HEK293 (cell line): Measurements from ENCODE around the gene CEACAM19.
A peak's percentile ranks its signal among the peaks of the same experiment; 100 is the strongest.

Experiments used
- CTCF ChIA-PET: fragments of 350-600 bp; formaldehyde crosslinking; extraction: SDS; loops from one replicate; lab custom pipeline; 2021; ENCODE audit warnings: antibody characterized with exemption; lab: Yijun Ruan, JAX
- POLR2A ChIA-PET: fragments of 300-600 bp; formaldehyde crosslinking; extraction: SDS; loops from one replicate; lab custom pipeline; 2020; ENCODE audit warnings: antibody characterized with exemption, inconsistent platforms; lab: Yijun Ruan, JAX
- H3K27ac ChIP-seq: fragments of 200-500 bp; sonication (Bioruptor generic); 2 replicates; pipeline ENCODE4 v1.5.1; 2014; ENCODE audit warnings: low read depth, low read length, control low read depth, inconsistent platforms; ENCODE audit errors: extremely low read depth
- H3K36me3 ChIP-seq, 2 experiments: fragments of 200-500 bp in 1 of 2; sonication (Bioruptor generic) in 1 of 2; 1 replicate in 1 of 2; 2 replicates in 1 of 2; pipeline ENCODE4 v1.5.1; 2014 to 2017; ENCODE audit warnings: inconsistent platforms in 2 of 2, low read length in 2 of 2; ENCODE audit not compliant: control insufficient read depth in 2 of 2, insufficient read depth in 1 of 2
- H3K4me1 ChIP-seq: fragments of 200-500 bp; sonication (Bioruptor generic); 2 replicates; pipeline ENCODE4 v1.5.1; 2014; ENCODE audit warnings: mild to moderate bottlenecking, low read length, inconsistent platforms; ENCODE audit not compliant: control insufficient read depth, insufficient read depth
- H3K4me3 ChIP-seq: 2 replicates; pipeline ENCODE4 v1.5.1; 2011; ENCODE audit warnings: low read depth, mild to moderate bottlenecking, control low read depth, low read length, moderate library complexity
- H3K9me3 ChIP-seq: fragments of 200-500 bp; sonication (Bioruptor generic); 2 replicates; pipeline ENCODE4 v1.5.1; 2014; ENCODE audit warnings: low read depth, low read length, inconsistent platforms; ENCODE audit not compliant: control insufficient read depth, insufficient read depth
- BCL11B ChIP-seq: fragments of 450-650 bp; formaldehyde crosslinking; IDR thresholded peaks from 2 replicates; pipeline ENCODE4 v1.5.1; 2016; ENCODE audit warnings: low read depth, missing biosample characterization, missing genetic modification characterization
- INSM2 ChIP-seq: fragments of 450-650 bp; formaldehyde crosslinking; IDR thresholded peaks from 2 replicates; pipeline ENCODE4 v1.5.1; 2016; ENCODE audit warnings: missing biosample characterization, missing genetic modification characterization
- OSR2 ChIP-seq: fragments of 450-650 bp; formaldehyde crosslinking; IDR thresholded peaks from 2 replicates; pipeline ENCODE4 v1.5.1; 2016; ENCODE audit warnings: missing biosample characterization, missing genetic modification characterization
- RBAK ChIP-seq: fragments of 450-650 bp; formaldehyde crosslinking; IDR thresholded peaks from 2 replicates; pipeline ENCODE4 v1.5.1; 2016; ENCODE audit warnings: missing biosample characterization, missing genetic modification characterization
- SALL2 ChIP-seq: fragments of 450-650 bp; formaldehyde crosslinking; IDR thresholded peaks from 2 replicates; pipeline ENCODE4 v1.5.0; 2017; ENCODE audit warnings: missing biosample characterization, mild to moderate bottlenecking, missing genetic modification characterization, borderline replicate concordance
- TSHZ1 ChIP-seq: fragments of 450-650 bp; formaldehyde crosslinking; IDR thresholded peaks from 2 replicates; pipeline ENCODE4 v1.5.1; 2016; ENCODE audit warnings: missing biosample characterization, missing genetic modification characterization, borderline replicate concordance
- ZBTB1 ChIP-seq: fragments of 450-650 bp; formaldehyde crosslinking; IDR thresholded peaks from 2 replicates; pipeline ENCODE4 v1.5.1; 2016; ENCODE audit warnings: missing biosample characterization, missing genetic modification characterization
- ZNF133 ChIP-seq: fragments of 450-650 bp; formaldehyde crosslinking; IDR thresholded peaks from 2 replicates; pipeline ENCODE4 v1.5.1; 2016; ENCODE audit warnings: missing biosample characterization, missing genetic modification characterization
- ZNF280D ChIP-seq: fragments of 450-650 bp; formaldehyde crosslinking; IDR thresholded peaks from 2 replicates; pipeline ENCODE4 v1.5.1; 2016; ENCODE audit warnings: missing biosample characterization, missing genetic modification characterization
- ZNF423 ChIP-seq: fragments of 450-650 bp; formaldehyde crosslinking; IDR thresholded peaks from 2 replicates; pipeline ENCODE4 v1.5.1; 2016; ENCODE audit warnings: missing biosample characterization, missing genetic modification characterization
- ZNF48 ChIP-seq: fragments of 450-650 bp; formaldehyde crosslinking; IDR thresholded peaks from 2 replicates; pipeline ENCODE4 v1.5.1; 2016; ENCODE audit warnings: missing biosample characterization, missing genetic modification characterization
- ZNF558 ChIP-seq: fragments of 450-650 bp; formaldehyde crosslinking; IDR thresholded peaks from 2 replicates; pipeline ENCODE4 v1.5.1; 2016; ENCODE audit warnings: missing biosample characterization, missing genetic modification characterization
- ZNF621 ChIP-seq: fragments of 450-650 bp; formaldehyde crosslinking; IDR thresholded peaks from 2 replicates; pipeline ENCODE4 v1.5.1; 2017; ENCODE audit warnings: missing biosample characterization, missing genetic modification characterization
- ZNF677 ChIP-seq: fragments of 450-650 bp; IDR thresholded peaks from 2 replicates; pipeline ENCODE4 v1.5.0; 2018; ENCODE audit warnings: missing biosample characterization, mild to moderate bottlenecking, missing genetic modification characterization, moderate library complexity
- ZNF692 ChIP-seq: fragments of 450-650 bp; formaldehyde crosslinking; IDR thresholded peaks from 2 replicates; pipeline ENCODE4 v1.5.1; 2016; ENCODE audit warnings: missing biosample characterization, missing genetic modification characterization
- ZNF747 ChIP-seq: fragments of 450-650 bp; formaldehyde crosslinking; IDR thresholded peaks from 2 replicates; pipeline ENCODE4 v1.5.1; 2016; ENCODE audit warnings: missing biosample characterization, missing genetic modification characterization
- ZNF791 ChIP-seq: fragments of 450-650 bp; formaldehyde crosslinking; IDR thresholded peaks from 2 replicates; pipeline ENCODE4 v1.5.1; 2016; ENCODE audit warnings: missing biosample characterization, missing genetic modification characterization

The CEACAM19 gene

GRCh38 chr19:44712864-44713515 is 41.7 kb downstream of the CEACAM19 start (continued):
- TF ChIP-seq ZBTB1 (tag by site-specific recombination) (no peak), ZNF423 (tag by site-specific recombination) (no peak), SALL2 (tag by site-specific recombination) (no peak), ZNF133 (tag by site-specific recombination) (no peak)

- TF ChIP-seq SALL2 (tag by site-specific recombination) (no peak), ZNF280D (tag by site-specific recombination) (peak; percentile 71; the same call in 1 of the 2 replicates), BCL11B (no peak), RBAK (tag by site-specific recombination) (no peak)
- Histone ChIP-seq H3K4me1 (peaks cover 7% of the 10 kb centered on the region), H3K27ac (no peak overlapping the region), H3K36me3 (no peaks in the 10 kb centered on the region), H3K9me3 (no peaks in the 10 kb centered on the region), H3K4me3 (no peak overlapping the region)
- POLR2A ChIA-PET, result interaction anchor here (0.7 kb wide), 1 partner anchor 45 kb away, joined by 3 read pairs; no protein-coding TSS in a partner anchor
- CTCF ChIA-PET, result interaction anchor here (0.6 to 8.1 kb wide), 8 partner anchors 9 to 594 kb away, joined by 3 to 66 read pairs (median 3); no protein-coding TSS in a partner anchor
These were observed 43.4 kb downstream of the CEACAM19 start for GRCh38 chr19:44714597-44715169.

- TF ChIP-seq ZNF692 (tag by site-specific recombination), result no peak
- TF ChIP-seq OSR2 (tag by site-specific recombination), result no peak
- no peak for TF ChIP-seq ZNF747 (tag by site-specific recombination)
- no peak for TF ChIP-seq ZNF791 (tag by site-specific recombination)
- TF ChIP-seq ZNF621 (tag by site-specific recombination), result no peak
- no peak for TF ChIP-seq ZNF677 (tag by site-specific recombination)
- no peak for TF ChIP-seq INSM2 (tag by site-specific recombination)
- no peak for TF ChIP-seq TSHZ1 (tag by site-specific recombination)
- TF ChIP-seq ZNF558 (tag by site-specific recombination), result no peak
- TF ChIP-seq ZNF48 (tag by site-specific recombination), result no peak
- no peak overlapping the region for H3K4me3 ChIP-seq
- H3K4me1 ChIP-seq, result peaks cover 9% of the 10 kb centered on the region
- no peaks in the 10 kb centered on the region for H3K36me3 ChIP-seq
- ChIA-PET POLR2A (interaction anchor here (0.7 kb wide), 2 partner anchors 54 to 176 kb away, joined by 3 to 5 read pairs; no protein-coding TSS in a partner anchor), CTCF (interaction anchor here (0.6 to 2.8 kb wide), 7 partner anchors 26 to 426 kb away, joined by 3 to 18 read pairs (median 5); no protein-coding TSS in a partner anchor)
- no peaks in the 10 kb centered on the region for H3K9me3 ChIP-seq
- no peak overlapping the region for H3K27ac ChIP-seq
These were observed 46.3 kb downstream of the CEACAM19 start for GRCh38 chr19:44717603-44718002.
